ENCODE results near the gene ABCC4. TPM values are rescaled to one million over a fixed set of nuclear protein-coding genes. Genes with fewer than 3 reads are reported as not detected.

ABCC4 gene
- total and polyA plus RNA-seq, 9 of the 15 experiments (the other 6 are each of a cell fraction or from before 2014, with no cell fraction given): 9.4 to 46.1 (median 25.4) TPM

DNA sequence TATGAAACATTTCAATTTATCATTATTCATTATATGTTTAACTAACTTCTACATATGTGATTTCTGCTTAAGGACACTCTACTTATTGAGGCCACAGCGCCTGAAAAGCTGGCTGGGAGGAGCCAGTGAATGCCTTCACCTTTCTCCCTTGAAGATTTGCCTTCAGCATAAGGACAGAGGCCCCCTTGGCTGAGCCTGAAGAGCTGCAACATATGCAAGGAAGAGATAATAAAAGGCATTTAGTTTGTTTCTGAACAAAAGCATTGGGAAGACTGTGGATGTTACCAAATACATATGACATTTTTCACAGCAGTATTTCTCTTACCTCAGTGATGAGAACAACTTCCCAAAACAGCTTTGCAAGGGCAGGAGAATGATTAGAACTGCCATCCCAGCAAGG is 92.1 kb downstream of the ABCC4 start:
- 0 out of 4 replicates have a peak overlapping the region, but pooled peaks of 1 of the 2 experiments have one; percentile 23 for H3K9ac ChIP-seq (ENCODE audit: insufficient read depth in 1 of 2, low read depth in 2 of 2, low read length in 2 of 2)
- peak overlapping the region; percentile 46; the same call in 1 of the 2 replicates for H3K4me2 ChIP-seq (ENCODE audit: insufficient read depth, low read length)
- H2AFZ ChIP-seq (ENCODE audit: low read depth, low read length): peak overlapping the region; percentile 35; the same call in 1 of the 2 replicates
- no peaks in the 10 kb centered on the region for H4K20me1 ChIP-seq (replicated peaks; ENCODE audit: control insufficient read depth, insufficient read depth, low read length)
- no peaks in the 10 kb centered on the region for H3K27me3 ChIP-seq (ENCODE audit: control insufficient read depth in 2 of 2, insufficient read depth in 2 of 2, low read length in 2 of 2)
- peak; percentile 70 for FAIRE-seq
- ChIA-PET CTCF (ENCODE audit: low intra/inter-chr PET ratio) (no interaction called here), POLR2A (interaction anchor here (1.1 to 1.7 kb wide), 2 partner anchors 17 to 79 kb away, joined by 5 read pairs; no protein-coding TSS in a partner anchor)
- peaks cover 11 to 20% of the 10 kb centered on the region in 2 experiments; a peak in 3 of 5 replicates for H3K4me1 ChIP-seq (replicated peaks in 1 of 2; ENCODE audit: control insufficient read depth in 2 of 2, insufficient read depth in 2 of 2, low read length in 2 of 2)
- in situ Hi-C loops (cut with MboI) (no loop called here), intact Hi-C loops (cut with micrococcal nuclease) (loop anchor here (2.0 kb wide), 1 partner anchor 62 kb away; no protein-coding TSS in a partner anchor)
- H3K36me3 ChIP-seq (ENCODE audit: control insufficient read depth, insufficient read depth, low read length): peaks cover 74% of the 10 kb centered on the region
- no peak overlapping the region for H3K4me3 ChIP-seq
- H3K79me2 ChIP-seq (ENCODE audit: control insufficient read depth, insufficient read depth, low read length): peaks cover 7% of the 10 kb centered on the region
- no peaks in the 10 kb centered on the region for H3K9me3 ChIP-seq (replicated peaks; ENCODE audit: control insufficient read depth, insufficient read depth, low read depth, low read length)
- no peaks in the 10 kb centered on the region for H3K9me1 ChIP-seq (ENCODE audit: control insufficient read depth, insufficient read depth, low read length)
- 0% methylated on average over 1 of the region's 1 CpG for WGBS (ENCODE audit: insufficient coverage, low coverage, missing lambda C conversion rate)
- peak; percentile 29 to 76 (median 44) for DNase-seq (ENCODE audit: extremely low read depth in 1 of 4, low spot score in 3 of 4)
- BruUV-seq (replicated peaks): no TSS peak
- ATAC-seq: peak; percentile 83
- peak overlapping the region; percentile 78 for H3K27ac ChIP-seq (ENCODE audit: extremely low read depth, low read depth, low read length)
- no peak for TF ChIP-seq NR2C1 (IDR thresholded peaks at IDR 0.05)
- TF ChIP-seq NR2C1 (tag; IDR thresholded peaks at IDR 0.05): no peak
- no peak for TF ChIP-seq ZNF561 (CRISPR knock-in tag; conservative IDR thresholded peaks at IDR 0.05)
- no peak for TF ChIP-seq TARDBP (IDR thresholded peaks at IDR 0.05)
- TF ChIP-seq, protein P1, sequence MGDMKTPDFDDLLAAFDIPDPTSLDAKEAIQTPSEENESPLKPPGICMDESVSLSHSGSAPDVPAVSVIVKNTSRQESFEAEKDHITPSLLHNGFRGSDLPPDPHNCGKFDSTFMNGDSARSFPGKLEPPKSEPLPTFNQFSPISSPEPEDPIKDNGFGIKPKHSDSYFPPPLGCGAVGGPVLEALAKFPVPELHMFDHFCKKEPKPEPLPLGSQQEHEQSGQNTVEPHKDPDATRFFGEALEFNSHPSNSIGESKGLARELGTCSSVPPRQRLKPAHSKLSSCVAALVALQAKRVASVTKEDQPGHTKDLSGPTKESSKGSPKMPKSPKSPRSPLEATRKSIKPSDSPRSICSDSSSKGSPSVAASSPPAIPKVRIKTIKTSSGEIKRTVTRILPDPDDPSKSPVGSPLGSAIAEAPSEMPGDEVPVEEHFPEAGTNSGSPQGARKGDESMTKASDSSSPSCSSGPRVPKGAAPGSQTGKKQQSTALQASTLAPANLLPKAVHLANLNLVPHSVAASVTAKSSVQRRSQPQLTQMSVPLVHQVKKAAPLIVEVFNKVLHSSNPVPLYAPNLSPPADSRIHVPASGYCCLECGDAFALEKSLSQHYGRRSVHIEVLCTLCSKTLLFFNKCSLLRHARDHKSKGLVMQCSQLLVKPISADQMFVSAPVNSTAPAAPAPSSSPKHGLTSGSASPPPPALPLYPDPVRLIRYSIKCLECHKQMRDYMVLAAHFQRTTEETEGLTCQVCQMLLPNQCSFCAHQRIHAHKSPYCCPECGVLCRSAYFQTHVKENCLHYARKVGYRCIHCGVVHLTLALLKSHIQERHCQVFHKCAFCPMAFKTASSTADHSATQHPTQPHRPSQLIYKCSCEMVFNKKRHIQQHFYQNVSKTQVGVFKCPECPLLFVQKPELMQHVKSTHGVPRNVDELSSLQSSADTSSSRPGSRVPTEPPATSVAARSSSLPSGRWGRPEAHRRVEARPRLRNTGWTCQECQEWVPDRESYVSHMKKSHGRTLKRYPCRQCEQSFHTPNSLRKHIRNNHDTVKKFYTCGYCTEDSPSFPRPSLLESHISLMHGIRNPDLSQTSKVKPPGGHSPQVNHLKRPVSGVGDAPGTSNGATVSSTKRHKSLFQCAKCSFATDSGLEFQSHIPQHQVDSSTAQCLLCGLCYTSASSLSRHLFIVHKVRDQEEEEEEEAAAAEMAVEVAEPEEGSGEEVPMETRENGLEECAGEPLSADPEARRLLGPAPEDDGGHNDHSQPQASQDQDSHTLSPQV (IDR thresholded peaks at IDR 0.05): 0 out of 2 replicates have a peak, but pooled peaks have one; percentile 31
- TF ChIP-seq ZNF12 (CRISPR knock-in tag; IDR thresholded peaks at IDR 0.05): no peak
- 0 out of 2 replicates have a peak, but pooled peaks have one; percentile 16 for TF ChIP-seq GATA2 (CRISPR knock-in tag; IDR thresholded peaks at IDR 0.05)
- TF ChIP-seq, protein P2, sequence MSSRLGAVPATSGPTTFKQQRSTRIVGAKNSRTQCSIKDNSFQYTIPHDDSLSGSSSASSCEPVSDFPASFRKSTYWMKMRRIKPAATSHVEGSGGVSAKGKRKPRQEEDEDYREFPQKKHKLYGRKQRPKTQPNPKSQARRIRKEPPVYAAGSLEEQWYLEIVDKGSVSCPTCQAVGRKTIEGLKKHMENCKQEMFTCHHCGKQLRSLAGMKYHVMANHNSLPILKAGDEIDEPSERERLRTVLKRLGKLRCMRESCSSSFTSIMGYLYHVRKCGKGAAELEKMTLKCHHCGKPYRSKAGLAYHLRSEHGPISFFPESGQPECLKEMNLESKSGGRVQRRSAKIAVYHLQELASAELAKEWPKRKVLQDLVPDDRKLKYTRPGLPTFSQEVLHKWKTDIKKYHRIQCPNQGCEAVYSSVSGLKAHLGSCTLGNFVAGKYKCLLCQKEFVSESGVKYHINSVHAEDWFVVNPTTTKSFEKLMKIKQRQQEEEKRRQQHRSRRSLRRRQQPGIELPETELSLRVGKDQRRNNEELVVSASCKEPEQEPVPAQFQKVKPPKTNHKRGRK (tag; IDR thresholded peaks at IDR 0.05): no peak
- TF ChIP-seq MYNN (IDR thresholded peaks at IDR 0.05): no peak
- no peak for TF ChIP-seq MYNN (CRISPR knock-in tag; IDR thresholded peaks at IDR 0.05)
- no peak for TF ChIP-seq CBFB (CRISPR knock-in tag; IDR thresholded peaks at IDR 0.05)
- TF ChIP-seq MCM5 (IDR thresholded peaks at IDR 0.05; ENCODE audit: low read depth): no peak
- TF ChIP-seq SIX5 (IDR thresholded peaks at IDR 0.05; ENCODE audit: borderline replicate concordance in 1 of 2, insufficient read depth in 1 of 2, low read depth in 1 of 2, low read length in 2 of 2): no peak
- TF ChIP-seq NFRKB (IDR thresholded peaks at IDR 0.05; ENCODE audit: low read depth): no peak
- TF ChIP-seq NFATC3 (IDR thresholded peaks at IDR 0.05): no peak
- TF ChIP-seq CCAR2 (IDR thresholded peaks at IDR 0.05; ENCODE audit: low read depth, low read length): no peak
- TF ChIP-seq, protein P3, sequence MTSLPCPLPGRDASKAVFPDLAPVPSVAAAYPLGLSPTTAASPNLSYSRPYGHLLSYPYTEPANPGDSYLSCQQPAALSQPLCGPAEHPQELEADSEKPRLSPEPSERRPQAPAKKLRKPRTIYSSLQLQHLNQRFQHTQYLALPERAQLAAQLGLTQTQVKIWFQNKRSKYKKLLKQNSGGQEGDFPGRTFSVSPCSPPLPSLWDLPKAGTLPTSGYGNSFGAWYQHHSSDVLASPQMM (CRISPR knock-in tag; IDR thresholded peaks at IDR 0.05): no peak
- TF ChIP-seq OTX1 (CRISPR knock-in tag; IDR thresholded peaks at IDR 0.05): no peak
- no peak for TF ChIP-seq RBM17 (IDR thresholded peaks at IDR 0.05; ENCODE audit: borderline replicate concordance, low read depth, low read length)
- no peak for TF ChIP-seq FOS (IDR thresholded peaks at IDR 0.05; ENCODE audit: extremely low read depth, insufficient read length)

All from K562 (cell line).